Keratinocyte (primary cell): ENCODE results near the gene FNDC3B.

Experiments
- EZH2 ChIP-seq: IDR thresholded peaks from one replicate; pipeline ENCODE4 v1.6.1; 2012; ENCODE audit warnings: inconsistent platforms, mild to moderate bottlenecking, low read length, moderate library complexity
- TF ChIP-seq, protein P1 (sequence below), 3 experiments: IDR thresholded peaks in 1 of 3; conservative IDR thresholded peaks in 1 of 3; optimal IDR thresholded peaks in 1 of 3; 2 replicates in 2 of 3; 3 replicates in 1 of 3; pipeline versions ENCODE3 to v1.5.1; 2011; ENCODE audit warnings: low read length in 3 of 3, mild to moderate bottlenecking in 3 of 3, moderate library complexity in 2 of 3, control low read depth in 1 of 3, inconsistent platforms in 1 of 3; ENCODE audit not compliant: insufficient read depth in 2 of 3; ENCODE audit errors: extremely low read depth in 1 of 3

DNA sequence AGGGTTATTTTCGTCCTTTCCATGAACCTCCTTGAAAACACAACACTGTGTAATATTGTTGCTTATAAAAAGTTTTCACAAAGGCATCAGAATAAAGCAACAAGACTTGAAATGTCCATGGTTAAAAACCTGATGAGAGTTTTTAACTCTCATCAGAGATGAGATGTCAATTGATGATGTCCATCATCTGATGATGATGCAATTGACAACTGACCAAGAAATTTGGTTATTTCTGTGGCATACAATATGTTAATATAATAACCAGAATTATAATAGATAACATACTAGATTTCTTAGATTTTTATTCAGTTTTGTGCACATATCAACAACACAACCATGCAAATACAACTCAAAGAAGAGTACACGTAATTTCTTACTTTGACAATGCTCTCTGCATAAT lies 15.5 kb upstream of the FNDC3B start:
- TF ChIP-seq, protein P1, sequence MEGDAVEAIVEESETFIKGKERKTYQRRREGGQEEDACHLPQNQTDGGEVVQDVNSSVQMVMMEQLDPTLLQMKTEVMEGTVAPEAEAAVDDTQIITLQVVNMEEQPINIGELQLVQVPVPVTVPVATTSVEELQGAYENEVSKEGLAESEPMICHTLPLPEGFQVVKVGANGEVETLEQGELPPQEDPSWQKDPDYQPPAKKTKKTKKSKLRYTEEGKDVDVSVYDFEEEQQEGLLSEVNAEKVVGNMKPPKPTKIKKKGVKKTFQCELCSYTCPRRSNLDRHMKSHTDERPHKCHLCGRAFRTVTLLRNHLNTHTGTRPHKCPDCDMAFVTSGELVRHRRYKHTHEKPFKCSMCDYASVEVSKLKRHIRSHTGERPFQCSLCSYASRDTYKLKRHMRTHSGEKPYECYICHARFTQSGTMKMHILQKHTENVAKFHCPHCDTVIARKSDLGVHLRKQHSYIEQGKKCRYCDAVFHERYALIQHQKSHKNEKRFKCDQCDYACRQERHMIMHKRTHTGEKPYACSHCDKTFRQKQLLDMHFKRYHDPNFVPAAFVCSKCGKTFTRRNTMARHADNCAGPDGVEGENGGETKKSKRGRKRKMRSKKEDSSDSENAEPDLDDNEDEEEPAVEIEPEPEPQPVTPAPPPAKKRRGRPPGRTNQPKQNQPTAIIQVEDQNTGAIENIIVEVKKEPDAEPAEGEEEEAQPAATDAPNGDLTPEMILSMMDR (optimal IDR thresholded peaks at IDR 0.05 in 1 of 3, IDR thresholded peaks at IDR 0.05 in 1 of 3, conservative IDR thresholded peaks at IDR 0.05 in 1 of 3; ENCODE audit: extremely low read depth in 1 of 3, insufficient read depth in 2 of 3, low read length in 3 of 3): no peak
- no peak for TF ChIP-seq EZH2
